ENCODE measurements around the gene ARHGEF1. TPM values are rescaled to one million over a fixed set of nuclear protein-coding genes. Genes with fewer than 3 reads are reported as not detected.

Gene ARHGEF1
- total RNA-seq, 1 experiment from 2014 or later: 69.5 TPM

GRCh38 chr19:41936416-41936850 is 53.4 kb downstream of the ARHGEF1 start:
- H3K36me3 ChIP-seq (ENCODE audit: control insufficient read depth, insufficient read depth, low read length): no peaks in the 10 kb centered on the region
- CTCF ChIA-PET: no interaction called here
- intact Hi-C loops (cut with micrococcal nuclease; ENCODE audit: unreplicated experiment): loop anchor here (10.0 kb wide), 1 partner anchor 52 kb away; the partner anchor contains the start of gene ARHGEF1
- H3K4me3 ChIP-seq (ENCODE audit: low read depth in 2 of 2, low read length in 2 of 2): no peak overlapping the region
- POLR2A ChIA-PET: no interaction called here
- TF ChIP-seq POLR2AphosphoS5 (IDR thresholded peaks at IDR 0.05; ENCODE audit: low read depth, low read length) (no peak), REST (IDR thresholded peaks at IDR 0.05; ENCODE audit: insufficient read depth in 1 of 2, low read depth in 2 of 2, low read length in 1 of 2) (no peak), TCF7L2 (IDR thresholded peaks at IDR 0.05; ENCODE audit: low read depth, low read length) (no peak), SIN3A (IDR thresholded peaks at IDR 0.05; ENCODE audit: borderline replicate concordance, insufficient read depth, low read depth, low read length) (no peak)
- TF ChIP-seq, protein P1, sequence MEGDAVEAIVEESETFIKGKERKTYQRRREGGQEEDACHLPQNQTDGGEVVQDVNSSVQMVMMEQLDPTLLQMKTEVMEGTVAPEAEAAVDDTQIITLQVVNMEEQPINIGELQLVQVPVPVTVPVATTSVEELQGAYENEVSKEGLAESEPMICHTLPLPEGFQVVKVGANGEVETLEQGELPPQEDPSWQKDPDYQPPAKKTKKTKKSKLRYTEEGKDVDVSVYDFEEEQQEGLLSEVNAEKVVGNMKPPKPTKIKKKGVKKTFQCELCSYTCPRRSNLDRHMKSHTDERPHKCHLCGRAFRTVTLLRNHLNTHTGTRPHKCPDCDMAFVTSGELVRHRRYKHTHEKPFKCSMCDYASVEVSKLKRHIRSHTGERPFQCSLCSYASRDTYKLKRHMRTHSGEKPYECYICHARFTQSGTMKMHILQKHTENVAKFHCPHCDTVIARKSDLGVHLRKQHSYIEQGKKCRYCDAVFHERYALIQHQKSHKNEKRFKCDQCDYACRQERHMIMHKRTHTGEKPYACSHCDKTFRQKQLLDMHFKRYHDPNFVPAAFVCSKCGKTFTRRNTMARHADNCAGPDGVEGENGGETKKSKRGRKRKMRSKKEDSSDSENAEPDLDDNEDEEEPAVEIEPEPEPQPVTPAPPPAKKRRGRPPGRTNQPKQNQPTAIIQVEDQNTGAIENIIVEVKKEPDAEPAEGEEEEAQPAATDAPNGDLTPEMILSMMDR (IDR thresholded peaks at IDR 0.05): no peak
- ATAC-seq: no peak
- no TSS peak for BruUV-seq (replicated peaks)
- H3K27me3 ChIP-seq (ENCODE audit: control insufficient read depth, insufficient read depth, low read length): no peaks in the 10 kb centered on the region
- no peaks in the 10 kb centered on the region for H3K4me1 ChIP-seq (ENCODE audit: control insufficient read depth, insufficient read depth, low read length)
- in situ Hi-C loops (cut with HindIII; ENCODE audit: low pct_unique_long_range_greater_than_20kb, low sequenced_read_pairs): no loop called here
- no peak overlapping the region for H3K27ac ChIP-seq (ENCODE audit: low read length)
- no peak for DNase-seq (ENCODE audit: low read depth, low spot score)
- no peaks in the 10 kb centered on the region for H3K9me3 ChIP-seq (ENCODE audit: control insufficient read depth, insufficient read depth, low read depth, low read length)

GRCh38 chr19:41936961-41937360 is 54.0 kb downstream of the ARHGEF1 start:
- DNase-seq (ENCODE audit: low read depth, low spot score) (no peak), ATAC-seq (no peak)
- intact Hi-C loops (cut with micrococcal nuclease; ENCODE audit: unreplicated experiment): loop anchor here (10.0 kb wide), 1 partner anchor 52 kb away; the partner anchor contains the start of gene ARHGEF1
- Histone ChIP-seq H3K27me3 (ENCODE audit: control insufficient read depth, insufficient read depth, low read length) (no peaks in the 10 kb centered on the region), H3K9me3 (ENCODE audit: control insufficient read depth, insufficient read depth, low read depth, low read length) (no peaks in the 10 kb centered on the region), H3K27ac (ENCODE audit: low read length) (no peak overlapping the region), H3K4me1 (ENCODE audit: control insufficient read depth, insufficient read depth, low read length) (no peaks in the 10 kb centered on the region), H3K4me3 (ENCODE audit: low read depth in 2 of 2, low read length in 2 of 2) (no peak overlapping the region), H3K36me3 (ENCODE audit: control insufficient read depth, insufficient read depth, low read length) (no peaks in the 10 kb centered on the region)
- CTCF ChIA-PET: no interaction called here
- POLR2A ChIA-PET: no interaction called here
- no TSS peak for BruUV-seq (replicated peaks)
- in situ Hi-C loops (cut with HindIII; ENCODE audit: low pct_unique_long_range_greater_than_20kb, low sequenced_read_pairs): no loop called here
- no peak for TF ChIP-seq SIN3A (IDR thresholded peaks at IDR 0.05; ENCODE audit: borderline replicate concordance, insufficient read depth, low read depth, low read length)
- TF ChIP-seq REST (IDR thresholded peaks at IDR 0.05; ENCODE audit: insufficient read depth in 1 of 2, low read depth in 2 of 2, low read length in 1 of 2): no peak
- no peak for TF ChIP-seq TCF7L2 (IDR thresholded peaks at IDR 0.05; ENCODE audit: low read depth, low read length)
- no peak for TF ChIP-seq POLR2AphosphoS5 (IDR thresholded peaks at IDR 0.05; ENCODE audit: low read depth, low read length)
- TF ChIP-seq, protein P1 (IDR thresholded peaks at IDR 0.05): no peak

Measured in Panc1 (cell line).